Activated CD8-positive, alpha-beta memory T cell treated with anti-CD3 and anti-CD28 coated beads, Interleukin-2, amount 10 ng/mL, durations not matched to agents 7 days and 5 days (primary cell): Measurements from ENCODE around the gene C12orf75. TPM values are rescaled to one million over a fixed set of nuclear protein-coding genes. Genes with fewer than 3 reads are reported as not detected.

Source experiments
- ATAC-seq: fragments of 150-1000 bp; cut with Tn5 transposase; one replicate; pipeline ENCODE4 v1.10.0; 2021; ENCODE audit warnings: moderate library complexity
- CTCF ChIA-PET: fragments of 350-600 bp; sonication (Branson Sonifier 250); formaldehyde crosslinking; loops from one replicate; lab custom pipeline; 2021; ENCODE audit warnings: antibody characterized with exemption; lab: Charles Lee
- DNase-seq: peaks from one replicate; pipeline ENCODE4 v3.0.0-alpha.2; 2020
- H3K27ac Mint-ChIP-seq: one replicate; pipeline ENCODE4 v1.8.0; 2021; ENCODE audit warnings: mild to moderate bottlenecking, mixed read lengths
- H3K27me3 Mint-ChIP-seq: one replicate; pipeline ENCODE4 v1.8.0; 2021; ENCODE audit warnings: mixed read lengths
- H3K36me3 Mint-ChIP-seq: one replicate; pipeline ENCODE4 v1.8.0; 2021; ENCODE audit warnings: mild to moderate bottlenecking, mixed read lengths
- H3K4me1 Mint-ChIP-seq: one replicate; pipeline ENCODE4 v1.8.0; 2021; ENCODE audit warnings: mixed read lengths
- H3K4me3 Mint-ChIP-seq: one replicate; pipeline ENCODE4 v1.8.0; 2021; ENCODE audit warnings: mild to moderate bottlenecking, moderate library complexity, mixed read lengths
- H3K9me3 Mint-ChIP-seq: one replicate; pipeline ENCODE4 v1.8.0; 2022; ENCODE audit warnings: low read depth, mixed read lengths
- total RNA-seq, 2 experiments: library from RNA; stranded (reverse); gene quantifications; one replicate each; pipeline ENCODE4 v1.2.3, GENCODE V29; 2021

The C12orf75 gene
- total RNA-seq, 2 experiments from 2014 or later, result 277 to 318 TPM

DNA sequence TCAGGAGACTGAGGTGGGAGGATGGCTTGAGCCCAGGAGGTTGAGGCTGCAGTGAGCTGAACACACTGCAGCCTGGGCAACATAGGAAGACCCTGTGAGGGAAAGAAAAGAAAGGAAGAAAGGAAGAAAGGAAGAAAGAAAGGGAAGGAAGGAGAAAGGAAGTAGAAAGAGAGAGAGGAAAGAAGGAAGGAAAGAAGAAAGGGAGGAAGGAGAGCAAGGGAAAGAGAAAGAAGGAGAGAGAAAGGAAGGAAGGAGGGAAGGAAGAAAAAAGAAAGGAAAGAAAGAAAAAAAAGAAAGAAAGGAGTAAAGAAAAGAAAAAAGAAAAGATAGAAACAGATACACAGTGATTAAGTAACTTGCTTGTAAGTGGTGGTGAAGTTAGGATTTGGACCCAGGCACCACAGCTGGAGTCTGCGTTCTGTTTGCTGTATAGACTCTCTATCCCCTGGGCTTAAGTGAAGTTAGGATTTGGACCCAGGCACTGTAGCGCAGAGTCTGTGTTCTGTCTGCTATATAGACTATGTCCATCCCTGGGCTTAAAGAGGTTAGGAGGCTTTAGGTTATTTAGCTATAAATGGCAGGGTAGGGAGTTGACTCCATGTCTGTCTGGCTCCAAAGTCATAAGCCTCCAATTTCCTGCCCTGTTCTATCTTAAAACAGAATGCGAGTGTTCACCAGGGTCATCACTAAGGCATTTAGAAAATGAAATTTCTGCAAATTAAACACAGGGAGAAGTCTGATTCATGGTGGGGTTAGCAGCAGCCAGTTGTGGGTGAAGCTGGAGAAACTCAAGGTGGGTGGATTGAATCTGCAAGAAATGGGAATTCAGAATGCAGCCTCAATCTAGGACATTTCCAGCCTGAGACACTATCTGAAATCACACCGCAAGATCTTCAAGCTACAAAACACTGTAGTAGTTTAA lies 13.3 kb upstream of the C12orf75 start:
- peaks cover 33% of the 10 kb centered on the region for H3K4me1 Mint-ChIP-seq
- no peak overlapping the region for H3K27ac Mint-ChIP-seq

DNA sequence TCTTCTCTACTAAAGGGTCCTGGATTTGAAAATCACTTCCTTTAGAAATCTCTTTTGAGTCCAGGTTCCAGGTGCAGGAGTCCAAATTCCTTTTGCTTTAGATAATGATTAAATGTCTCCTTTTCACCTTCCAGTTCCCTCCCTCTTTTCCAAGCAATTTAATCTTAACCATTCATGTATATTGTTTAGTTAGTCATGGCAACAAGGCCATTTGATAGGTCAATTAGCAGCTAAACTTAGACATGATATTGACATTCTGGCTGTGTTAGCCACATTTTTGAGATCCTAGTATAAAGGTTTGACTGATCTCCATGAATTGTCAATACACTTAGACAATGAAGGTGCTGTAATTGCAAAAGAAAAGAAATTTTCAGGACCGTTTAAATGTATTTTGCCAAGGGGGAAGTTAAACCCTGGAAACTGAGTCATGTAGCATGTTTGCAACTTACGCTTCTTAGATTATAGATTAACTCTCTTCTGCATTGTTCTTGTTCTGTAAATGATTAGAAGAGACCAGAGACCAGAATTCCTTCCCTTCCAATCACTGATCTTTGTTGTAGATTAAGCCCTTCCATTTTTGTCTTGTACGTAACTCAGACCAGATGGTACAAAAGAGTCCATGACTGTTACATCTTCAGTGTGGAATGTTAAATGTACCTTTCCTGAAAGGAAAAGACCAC lies 12.4 kb upstream of the C12orf75 start:
- H3K9me3 Mint-ChIP-seq, result peaks cover 7% of the 10 kb centered on the region
- H3K4me1 Mint-ChIP-seq, result peaks cover 41% of the 10 kb centered on the region
- no peaks in the 10 kb centered on the region for H3K27me3 Mint-ChIP-seq
- no peak overlapping the region for H3K4me3 Mint-ChIP-seq
- H3K36me3 Mint-ChIP-seq, result peaks cover 65% of the 10 kb centered on the region
- CTCF ChIA-PET, result interaction anchor here (0.9 kb wide), 1 partner anchor 86 kb away, joined by 3 read pairs; no protein-coding TSS in a partner anchor
- ATAC-seq (no peak), DNase-seq (no peak)
- no peak overlapping the region for H3K27ac Mint-ChIP-seq

More for the DNA sequence above, 13.3 kb upstream of the C12orf75 start:
- CTCF ChIA-PET, result interaction anchor here (0.9 kb wide), 1 partner anchor 85 kb away, joined by 3 read pairs; no protein-coding TSS in a partner anchor
- H3K36me3 Mint-ChIP-seq, result peaks cover 67% of the 10 kb centered on the region
- no peaks in the 10 kb centered on the region for H3K27me3 Mint-ChIP-seq
- no peak overlapping the region for H3K4me3 Mint-ChIP-seq
- ATAC-seq, result no peak
- no peak for DNase-seq
- H3K9me3 Mint-ChIP-seq, result peaks cover 7% of the 10 kb centered on the region

DNA sequence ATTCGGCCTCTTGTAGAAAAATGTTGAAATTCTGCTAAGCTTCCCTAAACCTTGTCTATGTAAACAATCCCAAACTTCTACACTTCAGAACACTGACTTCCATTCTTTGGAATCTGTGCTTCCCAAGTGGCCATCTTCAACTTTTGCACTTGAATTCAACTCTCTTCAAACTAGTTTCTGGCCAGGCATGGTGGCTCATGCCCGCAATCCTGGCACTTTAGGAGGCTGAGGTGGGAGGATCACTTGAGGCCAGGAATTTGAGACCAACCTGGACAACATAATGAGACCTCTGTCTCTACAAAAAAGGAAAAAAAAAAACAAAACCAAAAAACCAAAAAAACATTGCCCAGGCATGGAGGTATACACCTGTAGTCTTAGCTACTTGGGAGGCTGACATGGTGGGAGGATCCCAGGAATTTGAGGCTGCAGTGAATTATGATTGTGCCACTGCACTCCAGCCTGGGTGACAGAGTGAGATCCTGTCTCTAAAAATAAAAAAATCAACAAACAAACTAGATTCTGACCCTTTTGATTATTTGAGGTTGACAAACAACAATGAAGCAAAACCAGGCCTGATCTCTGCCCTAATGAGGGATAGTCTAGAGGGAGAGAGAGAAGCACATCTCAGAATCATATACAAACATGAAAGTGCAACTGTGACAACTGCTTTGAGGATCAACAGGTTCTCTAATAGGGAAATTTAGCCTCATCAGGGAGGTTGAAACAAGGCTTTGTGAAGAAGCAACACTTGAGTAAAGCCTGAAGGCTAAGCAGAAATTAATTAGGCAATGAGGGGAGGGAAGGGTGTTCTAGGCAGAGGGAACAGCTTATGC lies 11.6 kb upstream of the C12orf75 start:
- H3K4me1 Mint-ChIP-seq, result peaks cover 48% of the 10 kb centered on the region
- ATAC-seq (no peak), DNase-seq (no peak)
- H3K27ac Mint-ChIP-seq, result no peak overlapping the region
- H3K9me3 Mint-ChIP-seq, result peaks cover 7% of the 10 kb centered on the region
- CTCF ChIA-PET, result no interaction called here
- H3K27me3 Mint-ChIP-seq, result no peaks in the 10 kb centered on the region
- no peak overlapping the region for H3K4me3 Mint-ChIP-seq
- H3K36me3 Mint-ChIP-seq, result peaks cover 63% of the 10 kb centered on the region

DNA sequence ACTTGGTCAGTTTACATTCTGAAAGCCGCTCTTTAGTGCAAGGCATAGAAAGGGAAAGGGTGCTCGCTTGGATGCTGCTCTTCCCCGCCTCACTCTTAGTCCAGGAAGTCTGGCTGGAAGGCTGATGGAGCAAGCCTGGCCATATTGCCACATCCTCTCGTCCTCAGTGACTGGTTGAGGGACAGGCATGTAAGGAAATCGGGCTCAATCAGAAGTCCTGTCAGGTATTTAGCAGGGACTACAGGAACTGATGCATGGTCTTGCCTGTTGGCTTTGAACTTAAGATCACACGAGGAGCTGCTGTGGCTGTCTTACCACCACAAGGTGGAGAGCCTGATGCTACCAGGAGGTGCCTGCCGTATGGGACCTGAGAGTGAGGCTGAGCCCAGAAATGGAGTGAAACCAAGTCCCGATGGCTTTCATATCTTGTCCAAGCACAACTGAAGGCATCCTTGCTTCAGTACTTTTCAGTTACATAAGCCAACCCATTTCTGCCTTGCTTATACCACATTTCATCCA lies 10.7 kb upstream of the C12orf75 start:
- no peak for ATAC-seq
- H3K36me3 Mint-ChIP-seq, result peaks cover 57% of the 10 kb centered on the region
- no peak overlapping the region for H3K4me3 Mint-ChIP-seq
- H3K27me3 Mint-ChIP-seq, result no peaks in the 10 kb centered on the region
- peaks cover 3% of the 10 kb centered on the region for H3K9me3 Mint-ChIP-seq
- H3K27ac Mint-ChIP-seq, result no peak overlapping the region
- CTCF ChIA-PET, result interaction anchor here (1.0 to 2.2 kb wide), 6 partner anchors 11 to 66 kb away, joined by 3 to 13 read pairs (median 4); no protein-coding TSS in a partner anchor
- DNase-seq, result no peak
- peaks cover 55% of the 10 kb centered on the region for H3K4me1 Mint-ChIP-seq

DNA sequence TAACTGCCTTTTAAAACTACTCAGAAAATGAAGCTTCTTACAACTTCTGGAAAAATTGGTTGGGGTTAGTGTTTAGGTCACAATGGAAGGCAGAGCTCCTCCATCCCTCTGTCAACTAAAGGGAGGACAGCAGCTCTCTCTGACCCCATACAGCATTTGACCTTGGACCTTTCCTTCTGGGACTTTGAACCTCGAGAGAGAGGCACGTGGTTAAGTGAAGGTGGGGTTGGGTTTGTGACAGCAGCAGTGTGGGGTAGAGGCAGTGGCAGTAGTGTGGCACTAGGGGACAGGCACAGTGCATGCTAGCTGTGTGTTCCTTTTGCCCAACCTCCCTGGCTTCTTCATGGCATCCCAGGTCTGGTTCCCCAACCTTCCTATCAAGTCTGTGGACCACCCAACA lies 9.4 kb upstream of the C12orf75 start:
- CTCF ChIA-PET, result interaction anchor here (1.0 to 2.2 kb wide), 10 partner anchors 8 to 64 kb away, joined by 3 to 13 read pairs (median 4); no protein-coding TSS in a partner anchor
- H3K4me1 Mint-ChIP-seq, result peaks cover 59% of the 10 kb centered on the region
- peaks cover 56% of the 10 kb centered on the region for H3K36me3 Mint-ChIP-seq
- no peak overlapping the region for H3K27ac Mint-ChIP-seq
- H3K4me3 Mint-ChIP-seq, result no peak overlapping the region
- no peak for DNase-seq
- peak; percentile 37 for ATAC-seq
- no peaks in the 10 kb centered on the region for H3K27me3 Mint-ChIP-seq
- H3K9me3 Mint-ChIP-seq, result no peaks in the 10 kb centered on the region

DNA sequence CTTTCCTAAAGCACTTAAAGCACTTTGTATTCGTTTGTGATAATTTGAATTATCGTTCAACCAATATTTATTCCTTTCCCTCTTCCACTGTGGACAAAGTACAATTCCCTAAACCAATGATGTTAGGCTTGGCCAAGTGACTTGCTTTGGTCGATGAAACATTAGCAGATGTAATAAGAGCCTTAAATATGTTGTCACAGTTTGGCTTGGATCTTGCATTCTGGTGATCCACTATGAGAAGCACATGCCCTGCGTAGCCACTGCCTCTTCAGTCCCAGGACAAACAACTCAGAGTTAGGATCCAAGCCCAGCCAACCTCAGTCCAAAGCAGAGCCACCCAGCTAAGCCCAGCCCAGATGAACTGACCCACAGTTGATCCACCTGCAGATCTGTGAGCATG lies 8.4 kb upstream of the C12orf75 start:
- H3K36me3 Mint-ChIP-seq, result peaks cover 53% of the 10 kb centered on the region
- H3K9me3 Mint-ChIP-seq, result no peaks in the 10 kb centered on the region
- H3K27ac Mint-ChIP-seq, result no peak overlapping the region
- ATAC-seq (no peak), DNase-seq (no peak)
- peaks cover 67% of the 10 kb centered on the region for H3K4me1 Mint-ChIP-seq
- CTCF ChIA-PET, result interaction anchor here (0.8 to 2.2 kb wide), 5 partner anchors 7 to 61 kb away, joined by 3 to 13 read pairs (median 4); no protein-coding TSS in a partner anchor
- H3K4me3 Mint-ChIP-seq, result no peak overlapping the region
- no peaks in the 10 kb centered on the region for H3K27me3 Mint-ChIP-seq

DNA sequence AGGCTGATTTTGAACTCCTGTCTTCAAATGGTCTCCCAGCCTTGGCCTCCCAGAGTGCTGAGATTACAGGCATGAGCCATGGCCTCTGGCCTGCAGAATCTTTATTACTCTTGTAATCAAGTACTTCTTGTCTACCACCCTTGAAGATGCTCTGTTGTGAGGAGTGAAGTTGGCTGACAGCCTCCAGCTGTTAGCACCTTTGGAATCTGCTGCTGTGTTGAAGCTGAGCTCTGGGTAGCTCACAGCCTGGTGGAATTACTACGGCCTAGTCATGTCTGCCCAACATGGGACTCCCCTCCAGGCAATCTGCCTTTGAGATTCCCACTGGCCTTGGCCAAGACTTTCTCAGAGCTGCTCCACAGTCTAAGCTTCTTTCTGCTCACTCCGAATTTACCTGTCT lies 5.8 kb upstream of the C12orf75 start:
- CTCF ChIA-PET, result interaction anchor here (1.2 kb wide), 1 partner anchor 19 kb away, joined by 4 read pairs; no protein-coding TSS in a partner anchor

DNA sequence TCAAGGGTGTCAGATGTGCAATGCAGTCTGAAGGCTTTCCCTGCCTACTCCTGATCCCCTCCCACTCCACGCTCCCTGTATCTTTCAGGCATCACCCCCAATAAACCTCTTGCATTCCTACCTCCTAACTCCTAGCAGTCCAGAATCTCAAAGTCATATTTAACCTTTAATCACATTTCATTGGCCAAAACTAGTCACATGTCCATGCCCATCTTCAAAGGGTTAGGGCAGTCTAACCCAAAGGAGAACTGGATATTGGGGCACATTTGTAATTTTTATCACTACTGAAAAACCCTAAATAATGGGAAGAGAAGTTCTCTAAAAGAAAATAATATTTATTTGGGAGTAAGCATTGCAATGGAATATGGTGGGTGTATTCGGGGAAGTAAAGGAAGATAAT lies 5.4 kb upstream of the C12orf75 start:
- Mint-ChIP-seq H3K27me3 (no peaks in the 10 kb centered on the region), H3K4me1 (peaks cover 83% of the 10 kb centered on the region), H3K4me3 (peak overlapping the region; percentile 84), H3K9me3 (no peaks in the 10 kb centered on the region), H3K36me3 (peaks cover 38% of the 10 kb centered on the region), H3K27ac (peak overlapping the region; percentile 96)
- ATAC-seq (no peak), DNase-seq (no peak)
- CTCF ChIA-PET, result interaction anchor here (1.2 kb wide), 1 partner anchor 20 kb away, joined by 4 read pairs; no protein-coding TSS in a partner anchor

More for the DNA sequence above, 5.8 kb upstream of the C12orf75 start:
- H3K4me3 Mint-ChIP-seq, result peak overlapping the region; percentile 84
- peaks cover 84% of the 10 kb centered on the region for H3K4me1 Mint-ChIP-seq
- ATAC-seq, result no peak
- H3K9me3 Mint-ChIP-seq, result no peaks in the 10 kb centered on the region
- H3K27ac Mint-ChIP-seq, result peak overlapping the region; percentile 96
- no peak for DNase-seq
- no peaks in the 10 kb centered on the region for H3K27me3 Mint-ChIP-seq
- peaks cover 38% of the 10 kb centered on the region for H3K36me3 Mint-ChIP-seq

DNA sequence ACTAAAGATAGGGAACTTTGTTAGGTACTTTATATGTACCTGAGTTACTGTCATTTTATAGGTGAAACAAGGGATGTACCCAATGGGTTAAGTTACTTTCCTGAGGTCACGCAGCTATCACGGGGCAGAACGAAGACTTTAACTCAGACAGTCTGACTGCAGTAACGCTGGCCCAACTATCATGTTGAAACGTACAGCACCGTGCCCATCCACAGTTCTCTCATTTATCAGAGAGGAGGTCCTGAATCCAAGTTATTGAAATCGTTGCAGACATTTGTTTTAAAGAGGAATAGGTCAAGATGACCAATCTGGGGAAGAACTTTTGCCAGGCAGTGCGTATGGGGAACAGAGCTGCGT lies 587 bp upstream of the C12orf75 start:
- H3K36me3 Mint-ChIP-seq, result peaks cover 41% of the 10 kb centered on the region
- H3K27me3 Mint-ChIP-seq, result no peaks in the 10 kb centered on the region
- H3K4me1 Mint-ChIP-seq, result peaks cover 78% of the 10 kb centered on the region
- H3K27ac Mint-ChIP-seq, result peak overlapping the region; percentile 84
- peak overlapping the region; percentile 64 for H3K4me3 Mint-ChIP-seq
- ATAC-seq (peak; percentile 21), DNase-seq (no peak)
- CTCF ChIA-PET, result interaction anchor here (1.0 to 2.7 kb wide), 5 partner anchors 9 to 94 kb away, joined by 3 to 11 read pairs (median 4); partner anchors contain the start of gene APPL2
- no peaks in the 10 kb centered on the region for H3K9me3 Mint-ChIP-seq

DNA sequence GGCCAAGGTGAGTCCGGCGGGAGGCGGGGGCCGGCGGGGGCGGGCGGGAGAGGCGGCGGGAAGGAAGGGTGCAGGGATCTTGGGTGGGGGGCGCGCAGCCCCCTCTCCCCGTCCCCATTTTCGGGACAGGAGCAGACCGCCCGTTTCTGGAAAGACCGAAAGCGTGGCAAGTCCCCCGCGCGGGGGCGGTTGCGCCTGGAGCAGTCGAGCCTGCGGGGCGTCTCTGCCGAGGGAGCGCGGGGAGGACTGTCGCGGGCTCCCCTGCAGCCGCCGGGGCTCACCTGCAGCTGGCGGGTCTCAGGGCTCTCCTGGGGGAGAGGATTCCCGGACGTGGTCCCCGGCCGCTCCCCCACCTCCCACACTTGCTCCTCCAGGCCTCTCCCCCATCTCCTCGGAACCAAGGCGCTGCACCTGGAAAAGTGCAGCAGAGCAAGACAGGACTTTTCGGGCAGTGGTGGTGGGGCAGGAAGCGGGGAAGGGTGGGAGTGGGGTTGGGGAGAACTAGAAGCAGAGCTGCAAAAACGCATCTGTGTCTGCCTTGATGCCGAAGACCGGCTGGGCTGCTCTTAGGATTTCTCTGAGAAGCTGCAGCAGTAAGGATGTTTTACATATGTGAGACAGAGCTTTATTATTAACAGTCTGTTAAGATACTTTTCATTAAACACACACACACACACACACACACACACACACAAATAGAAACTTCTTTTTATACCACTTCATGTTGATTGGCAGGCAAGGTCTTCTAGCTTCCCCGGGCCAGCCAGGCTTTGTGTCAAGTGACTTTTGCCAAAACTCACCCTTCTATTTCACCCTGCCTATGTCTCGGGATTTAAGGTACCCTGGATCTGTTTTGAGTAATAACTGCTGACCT lies 677 bp downstream of the C12orf75 start:
- Mint-ChIP-seq H3K4me3 (peak overlapping the region; percentile 95), H3K36me3 (peaks cover 43% of the 10 kb centered on the region), H3K4me1 (peaks cover 80% of the 10 kb centered on the region), H3K27me3 (no peaks in the 10 kb centered on the region), H3K27ac (peak overlapping the region; percentile 88), H3K9me3 (peaks cover 4% of the 10 kb centered on the region)
- CTCF ChIA-PET, result interaction anchor here (1.0 to 2.7 kb wide), 9 partner anchors 11 to 96 kb away, joined by 3 to 12 read pairs (median 5); partner anchors contain the start of gene APPL2
- DNase-seq (peak; percentile 69), ATAC-seq (peak; percentile 8)

DNA sequence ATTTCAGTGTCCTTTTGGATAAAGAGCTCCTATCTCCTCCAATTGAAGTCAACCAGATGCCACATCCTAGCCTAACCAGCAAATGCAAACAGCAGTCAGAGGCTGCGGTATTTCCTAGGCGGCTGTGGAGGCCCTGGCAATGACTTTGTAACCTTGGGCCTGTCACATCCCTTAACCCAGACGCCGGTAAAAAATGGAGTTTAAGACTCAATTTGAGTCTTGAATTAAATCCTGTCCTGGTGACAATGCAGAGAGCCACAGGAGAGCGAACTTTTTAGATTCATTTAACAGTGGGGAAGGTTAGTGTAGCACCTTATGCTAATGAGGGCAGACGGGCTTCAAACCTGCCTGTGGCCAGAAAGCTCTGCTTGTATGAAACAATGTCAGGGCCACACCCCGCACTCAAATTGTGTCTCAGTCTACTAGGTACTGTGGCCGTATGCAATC lies 1.3 kb downstream of the C12orf75 start:
- ATAC-seq, result peak; percentile 10
- peaks cover 46% of the 10 kb centered on the region for H3K36me3 Mint-ChIP-seq
- H3K27ac Mint-ChIP-seq, result peak overlapping the region; percentile 88
- peaks cover 81% of the 10 kb centered on the region for H3K4me1 Mint-ChIP-seq
- H3K9me3 Mint-ChIP-seq, result peaks cover 7% of the 10 kb centered on the region
- peak; percentile 78 for DNase-seq
- no peaks in the 10 kb centered on the region for H3K27me3 Mint-ChIP-seq
- CTCF ChIA-PET, result interaction anchor here (1.0 to 2.7 kb wide), 9 partner anchors 11 to 96 kb away, joined by 3 to 12 read pairs (median 5); partner anchors contain the start of gene APPL2
- H3K4me3 Mint-ChIP-seq, result peak overlapping the region; percentile 95
